HG03378 (cell line): ENCODE results near the gene TEX264.
"Not testable (repeated sequence)": the region's sequence is repeated elsewhere in the genome, so short reads cannot be mapped to it uniquely, and the experiment has no call there.

ENCODE experiments used
- ATAC-seq: cut with Tn5 transposase; IDR thresholded peaks from one replicate; pipeline ENCODE4 v1.9.1; 2021; ENCODE audit warnings: mild to moderate bottlenecking, moderate library complexity; ENCODE audit not compliant: unreplicated experiment

TEX264 gene

GRCh38 chr3:51712963-51713362 is 41.9 kb downstream of the TEX264 start:
- no peak for ATAC-seq

DNA sequence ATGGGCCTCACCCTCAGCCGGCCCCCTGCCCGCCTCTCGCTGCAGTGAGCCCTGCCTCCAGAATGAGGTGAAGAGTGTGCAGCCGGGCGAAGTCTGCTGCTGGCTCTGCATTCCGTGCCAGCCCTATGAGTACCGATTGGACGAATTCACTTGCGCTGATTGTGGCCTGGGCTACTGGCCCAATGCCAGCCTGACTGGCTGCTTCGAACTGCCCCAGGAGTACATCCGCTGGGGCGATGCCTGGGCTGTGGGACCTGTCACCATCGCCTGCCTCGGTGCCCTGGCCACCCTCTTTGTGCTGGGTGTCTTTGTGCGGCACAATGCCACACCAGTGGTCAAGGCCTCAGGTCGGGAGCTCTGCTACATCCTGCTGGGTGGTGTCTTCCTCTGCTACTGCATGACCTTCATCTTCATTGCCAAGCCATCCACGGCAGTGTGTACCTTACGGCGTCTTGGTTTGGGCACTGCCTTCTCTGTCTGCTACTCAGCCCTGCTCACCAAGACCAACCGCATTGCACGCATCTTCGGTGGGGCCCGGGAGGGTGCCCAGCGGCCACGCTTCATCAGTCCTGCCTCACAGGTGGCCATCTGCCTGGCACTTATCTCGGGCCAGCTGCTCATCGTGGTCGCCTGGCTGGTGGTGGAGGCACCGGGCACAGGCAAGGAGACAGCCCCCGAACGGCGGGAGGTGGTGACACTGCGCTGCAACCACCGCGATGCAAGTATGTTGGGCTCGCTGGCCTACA is 44.4 kb downstream of the TEX264 start:
- no peak for ATAC-seq

GRCh38 chr3:51715977-51716294 is 44.9 kb downstream of the TEX264 start:
- no peak for ATAC-seq

DNA sequence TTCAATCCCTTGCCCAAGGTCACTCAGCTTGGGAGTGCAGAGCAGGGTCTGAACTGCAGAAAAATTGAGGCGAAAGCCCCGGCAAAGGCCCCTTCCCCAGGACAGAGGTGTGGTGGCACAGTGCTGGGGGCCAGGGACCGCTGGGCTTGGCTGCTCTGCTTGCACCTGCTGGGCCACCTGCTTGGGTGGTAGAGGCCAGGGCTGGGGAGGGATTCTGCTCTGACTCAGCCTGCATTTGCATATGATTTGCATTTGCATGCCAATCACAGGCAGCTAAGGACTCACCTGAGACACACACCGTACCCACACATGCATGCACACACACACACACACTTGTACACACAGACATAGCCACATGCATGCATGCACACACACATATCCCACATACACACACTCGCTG is 45.8 kb downstream of the TEX264 start:
- ATAC-seq: no peak

DNA sequence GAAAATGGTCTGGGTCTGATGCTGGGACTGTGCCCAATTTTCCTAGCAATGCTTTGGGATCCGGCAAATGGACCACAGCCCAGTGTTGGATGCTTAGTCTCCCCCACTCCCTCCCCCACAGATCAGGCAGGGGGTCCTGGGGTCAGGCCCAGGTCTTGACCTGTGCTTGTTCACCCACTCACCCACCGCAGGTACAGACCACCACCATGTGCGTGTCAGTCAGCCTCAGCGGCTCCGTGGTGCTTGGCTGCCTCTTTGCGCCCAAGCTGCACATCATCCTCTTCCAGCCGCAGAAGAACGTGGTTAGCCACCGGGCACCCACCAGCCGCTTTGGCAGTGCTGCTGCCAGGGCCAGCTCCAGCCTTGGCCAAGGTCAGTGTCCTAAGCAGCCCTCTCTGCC is 46.4 kb downstream of the TEX264 start:
- no peak for ATAC-seq

DNA sequence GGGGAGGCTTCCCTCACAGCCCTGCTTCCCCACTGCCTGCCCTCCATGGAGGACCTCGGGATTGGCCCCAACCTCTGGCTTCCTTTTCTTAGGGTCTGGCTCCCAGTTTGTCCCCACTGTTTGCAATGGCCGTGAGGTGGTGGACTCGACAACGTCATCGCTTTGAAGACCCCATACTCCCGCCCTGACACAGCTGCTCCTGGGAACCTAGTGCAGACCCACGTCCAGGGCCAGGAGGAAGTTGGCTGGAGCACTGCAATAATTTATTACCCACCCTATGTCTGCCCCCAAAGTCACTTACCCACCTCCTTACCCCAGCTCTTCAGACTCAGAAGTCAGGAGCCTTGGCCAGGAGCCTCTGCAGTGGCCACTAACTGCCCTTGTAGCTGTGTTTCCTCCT is 46.9 kb downstream of the TEX264 start:
- no peak for ATAC-seq

DNA sequence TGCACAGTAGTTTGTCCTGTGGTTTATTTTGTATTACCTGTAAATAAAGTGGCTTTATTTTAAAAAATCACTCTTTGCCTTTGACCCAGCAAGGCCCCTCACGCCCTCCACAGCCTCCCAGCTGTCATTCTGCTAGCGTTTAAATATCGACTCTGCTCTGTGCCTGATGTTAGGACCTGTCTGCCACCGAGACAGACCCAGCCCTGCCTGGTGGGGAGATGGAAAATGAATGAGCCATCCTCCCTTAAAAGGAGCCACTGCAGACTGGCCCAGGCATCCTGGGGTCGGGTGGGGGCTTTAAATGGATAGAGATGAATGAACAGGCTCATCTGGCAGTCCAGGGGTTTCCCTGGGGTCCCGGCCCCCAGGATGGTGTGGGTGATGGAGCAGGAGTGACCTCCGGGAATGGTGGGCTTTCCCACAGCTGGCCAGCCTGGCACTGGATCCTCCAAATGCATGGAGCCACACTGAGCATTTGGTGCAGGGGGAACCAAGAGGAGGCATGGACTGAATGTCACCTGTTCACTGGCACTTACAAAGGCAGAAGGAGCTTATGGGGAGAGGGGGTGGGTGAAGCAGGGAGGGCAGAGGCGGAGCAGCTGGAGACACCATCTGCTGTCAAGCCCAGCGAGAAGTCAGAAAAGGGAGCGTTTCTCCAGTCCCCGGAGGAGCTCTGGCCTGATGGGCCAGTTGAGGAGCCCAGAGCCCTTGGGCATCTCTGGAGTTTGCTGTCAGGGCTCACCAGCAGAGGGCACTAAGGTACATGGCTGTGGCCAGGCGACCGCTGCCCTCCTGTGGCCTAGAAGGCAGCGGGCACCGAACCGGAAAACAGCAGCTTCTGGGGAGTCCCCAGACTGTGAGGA is 47.7 kb downstream of the TEX264 start:
- no peak for ATAC-seq

- no peak for ATAC-seq
These were observed 48.5 kb downstream of the TEX264 start for GRCh38 chr3:51719410-51720025.

GRCh38 chr3:51720292-51721061 is 49.4 kb downstream of the TEX264 start:
- no peak for ATAC-seq

DNA sequence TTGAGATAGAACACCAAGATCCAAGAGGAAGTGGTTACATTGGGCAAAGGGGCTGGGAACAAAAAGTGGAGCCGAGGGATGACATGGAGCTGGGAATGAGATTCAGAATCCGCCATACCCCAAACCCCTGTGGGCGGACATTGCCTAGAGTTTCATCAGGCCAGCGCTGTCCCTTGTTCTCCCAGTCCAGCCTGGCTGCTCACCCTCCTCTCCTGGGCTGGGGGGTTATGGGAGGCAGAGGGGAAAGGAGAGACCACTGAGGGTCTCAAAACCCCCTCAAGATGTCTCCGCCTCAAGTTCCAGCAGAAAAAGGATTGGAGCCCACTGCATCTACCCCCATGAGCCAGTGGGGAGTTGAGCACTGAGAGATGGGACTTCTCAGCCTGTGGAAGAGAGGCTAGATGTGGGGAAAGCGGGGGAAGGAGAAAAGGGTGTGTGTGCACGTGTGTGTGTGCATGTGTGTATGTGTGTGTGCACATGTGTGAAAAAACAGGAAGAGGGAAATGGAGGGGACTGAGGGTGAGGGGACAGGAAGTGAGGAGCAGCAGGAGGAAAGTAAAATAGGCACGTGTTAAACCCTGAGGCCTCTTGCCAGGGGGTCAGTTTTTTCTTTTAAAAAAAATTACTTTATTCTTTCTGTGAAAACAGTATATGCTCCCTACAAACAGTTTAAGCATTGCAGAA is 50.2 kb downstream of the TEX264 start:
- ATAC-seq: no peak

GRCh38 chr3:51722362-51722761 is 51.3 kb downstream of the TEX264 start:
- ATAC-seq: no peak

GRCh38 chr3:51727500-51727899 is 56.4 kb downstream of the TEX264 start:
- no peak for ATAC-seq

DNA sequence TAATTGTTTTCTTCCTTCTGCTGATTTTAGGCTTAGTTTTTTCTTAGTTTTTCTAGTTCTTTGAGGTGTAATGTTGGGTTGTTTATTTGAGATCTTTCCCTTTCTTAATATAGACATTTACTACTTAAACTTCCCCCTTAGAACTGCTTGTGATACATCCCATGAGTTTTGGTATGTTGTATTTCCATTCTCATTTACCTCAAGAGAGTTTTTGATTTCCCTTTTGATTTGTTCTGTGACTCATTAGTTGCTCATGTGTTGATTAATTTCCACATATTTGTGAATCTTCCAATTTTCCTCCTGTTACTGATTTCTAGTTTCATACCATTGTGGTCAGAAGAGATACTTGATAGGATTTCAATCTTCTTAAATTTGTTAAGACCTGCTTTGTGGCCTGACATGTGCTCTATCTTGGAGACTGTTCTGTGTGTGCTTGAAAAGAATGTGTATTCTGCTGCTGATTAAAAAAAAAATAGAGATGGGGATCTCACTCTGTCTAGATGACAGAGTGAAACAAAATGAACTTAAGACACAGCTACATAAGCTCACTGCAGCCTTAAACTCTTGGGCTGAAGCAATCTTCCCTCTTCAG is 58.1 kb downstream of the TEX264 start:
- ATAC-seq: no peak

DNA sequence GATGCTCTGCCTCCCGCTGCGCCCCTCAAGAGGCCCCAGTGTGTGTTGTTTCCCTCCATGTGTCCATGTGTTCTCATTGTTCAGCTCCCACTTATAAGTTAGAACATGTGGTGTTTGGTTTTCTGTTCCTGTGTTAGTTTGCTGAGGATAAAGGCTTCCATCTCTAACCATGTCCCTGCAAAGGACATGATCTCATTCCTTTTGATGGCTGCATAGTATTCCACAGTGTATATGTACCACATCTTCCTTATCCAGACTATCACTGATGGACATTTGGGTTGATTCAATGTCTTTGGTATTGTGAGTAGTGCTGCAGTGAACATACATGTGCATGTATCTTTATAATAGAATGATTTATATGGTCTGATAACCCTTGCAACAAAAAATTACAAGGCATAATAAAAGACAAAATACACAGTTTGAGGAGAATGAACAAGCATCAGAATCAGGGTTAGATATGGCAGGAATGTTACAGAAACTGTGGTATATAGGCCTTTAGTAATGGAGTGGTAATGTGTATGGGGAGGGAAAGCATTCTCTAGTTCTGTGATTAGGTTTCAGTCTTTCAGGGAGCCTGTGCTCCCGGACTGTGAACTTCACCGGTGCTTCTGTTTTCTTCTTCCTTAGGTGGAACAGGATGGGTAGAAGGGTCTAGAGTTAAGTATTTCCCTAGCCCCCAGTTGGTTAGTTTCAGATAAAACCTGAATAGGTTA is 63.0 kb downstream of the TEX264 start:
- no peak for ATAC-seq

DNA sequence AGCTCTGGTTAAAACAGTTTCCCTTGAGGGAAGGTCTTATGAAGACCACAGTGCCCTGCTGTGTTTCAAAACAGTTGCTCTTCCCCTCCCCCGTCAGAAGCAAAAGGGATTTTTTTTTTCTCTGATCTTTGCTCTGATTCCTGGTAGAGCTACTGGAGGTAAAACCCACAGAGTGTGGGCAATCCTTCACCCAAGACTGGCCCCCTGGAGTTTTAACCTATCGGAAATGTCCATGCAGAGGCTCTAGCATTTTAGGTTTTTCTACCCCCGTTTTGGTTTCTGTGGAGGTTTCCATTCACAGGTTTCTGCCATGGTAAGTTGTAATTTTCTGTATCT is 63.5 kb downstream of the TEX264 start:
- no peak for ATAC-seq

GRCh38 chr3:51735039-51735438 is 64.0 kb downstream of the TEX264 start:
- ATAC-seq: no peak

- ATAC-seq: no peak
These were observed 64.9 kb downstream of the TEX264 start for GRCh38 chr3:51735950-51736349.

DNA sequence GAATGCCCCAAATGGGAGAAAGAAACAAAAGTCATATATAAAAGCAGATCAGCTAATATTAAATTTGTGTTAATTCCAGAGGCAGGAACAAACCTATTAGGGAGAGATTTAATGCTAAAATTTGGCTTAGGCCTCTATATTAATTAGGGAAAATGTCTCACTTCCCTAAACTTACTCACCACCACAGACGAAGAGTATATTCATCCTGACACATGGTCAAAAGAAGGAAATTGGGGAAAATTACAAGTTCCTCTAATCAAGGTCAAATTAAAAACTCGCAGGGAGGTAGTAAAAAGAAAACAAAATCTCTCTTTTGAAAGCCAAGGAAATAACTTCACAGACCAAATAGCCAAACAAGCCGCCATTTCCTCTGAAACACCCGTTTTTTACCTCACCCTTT is 68.1 kb downstream of the TEX264 start:
- no peak for ATAC-seq

DNA sequence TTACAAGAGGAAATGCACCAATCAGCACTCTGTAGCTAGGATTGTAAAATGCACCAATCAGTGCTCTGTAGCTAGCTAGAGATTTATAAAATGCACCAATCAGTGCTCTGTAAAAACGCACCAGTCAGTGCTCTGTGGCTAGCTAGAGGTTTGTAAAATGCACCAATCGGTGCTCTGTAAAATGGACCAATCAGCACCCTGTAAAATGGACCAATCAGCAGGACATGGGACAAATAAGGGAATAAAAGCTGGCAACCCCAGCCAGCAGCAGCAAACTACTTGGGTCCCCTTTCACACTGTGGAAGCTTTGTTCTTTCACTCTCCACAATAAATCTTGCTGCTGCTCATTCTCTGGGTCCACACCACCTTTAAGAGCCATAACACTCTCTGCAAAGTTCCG is 71.3 kb downstream of the TEX264 start:
- ATAC-seq: not testable (repeated sequence)

GRCh38 chr3:51742978-51743377 is 71.9 kb downstream of the TEX264 start:
- ATAC-seq: not testable (repeated sequence)
